GM12878 (cell line): Measurements from ENCODE around the gene CCK. TPM values are rescaled to one million over a fixed set of nuclear protein-coding genes. Genes with fewer than 3 reads are reported as not detected.

Experiments used
- ATAC-seq: fragments of 200-7000 bp; cut with Tn5 transposase; 3 replicates; pipeline ENCODE4 v1.9.1; 2020; ENCODE audit warnings: mild to moderate bottlenecking, moderate library complexity
- BruUV-seq: library from RNA; stranded (reverse); fragments of 400-500 nt; replicated peaks from 2 replicates; lab custom pipeline; 2021; lab: Mats Ljungman, UMichigan
- CTCF ChIA-PET: fragments of 300-600 bp; sonication (Branson Sonifier 250); formaldehyde crosslinking; extraction: SDS; loops from one replicate; lab custom pipeline; 2021; ENCODE audit warnings: inconsistent platforms; lab: Yijun Ruan, JAX
- POLR2A ChIA-PET: fragments of 350-600 bp; formaldehyde crosslinking; extraction: SDS; loops from one replicate; lab custom pipeline; 2021; ENCODE audit warnings: inconsistent platforms; lab: Charles Lee
- RAD21 ChIA-PET: fragments of 300-600 bp; sonication (Branson Sonifier 250); formaldehyde crosslinking; loops from one replicate; lab custom pipeline; 2023; ENCODE audit warnings: antibody characterized with exemption; ENCODE audit not compliant: unreplicated experiment; lab: Charles Lee
- SMC1A ChIA-PET: fragments of 300-600 bp; sonication (Branson Sonifier 250); formaldehyde crosslinking; loops from one replicate; lab custom pipeline; 2023; ENCODE audit not compliant: unreplicated experiment, uncharacterized antibody; lab: Charles Lee
- DNase-seq: peaks from one replicate; pipeline ENCODE4 v3.0.0-alpha.2; 2011; ENCODE audit warnings: low read depth, low spot score
- FAIRE-seq: peaks from 3 replicates; lab custom pipeline; 2011; peaks lifted over from hg19 to GRCh38; lab: Jason Lieb, UNC
- H2AFZ ChIP-seq: 2 replicates; pipeline ENCODE4 v1.6.0; 2011; ENCODE audit warnings: low read depth, low read length, control low read depth; ENCODE audit not compliant: control insufficient read depth
- H3K27ac ChIP-seq: 2 replicates; pipeline ENCODE4 v1.5.1; 2011; ENCODE audit warnings: control low read depth; ENCODE audit not compliant: control insufficient read depth, insufficient read depth
- H3K27me3 ChIP-seq, 2 experiments: replicated peaks in 1 of 2; 2 replicates each; pipeline versions ENCODE4 v1.6.0 to v1.6.1; 2011; ENCODE audit warnings: low read length in 1 of 2; ENCODE audit not compliant: control insufficient read depth in 2 of 2, insufficient read depth in 2 of 2
- H3K36me3 ChIP-seq, 2 experiments: 2 replicates each; pipeline ENCODE4 v1.5.1; 2011; ENCODE audit warnings: low read length in 1 of 2; ENCODE audit not compliant: control insufficient read depth in 2 of 2, insufficient read depth in 2 of 2
- H3K4me1 ChIP-seq: 2 replicates; pipeline ENCODE4 v1.6.1; 2011; ENCODE audit warnings: mild to moderate bottlenecking, low read length, moderate library complexity, mixed read lengths; ENCODE audit not compliant: control insufficient read depth, insufficient read depth
- H3K4me2 ChIP-seq: 2 replicates; pipeline ENCODE4 v1.6.0; 2011; ENCODE audit warnings: control low read depth; ENCODE audit not compliant: control insufficient read depth, insufficient read depth
- H3K4me3 ChIP-seq: fragments of 200-600 bp; sonication (generic); 2 replicates; pipeline ENCODE4 v1.5.1; 2016
- H3K79me2 ChIP-seq: 2 replicates; pipeline ENCODE4 v1.6.0; 2011; ENCODE audit warnings: low read length; ENCODE audit not compliant: control insufficient read depth, insufficient read depth
- H3K9ac ChIP-seq: 2 replicates; pipeline ENCODE4 v1.8.0; 2011; ENCODE audit warnings: low read length, control low read depth, mixed read lengths; ENCODE audit not compliant: control insufficient read depth, insufficient read depth
- H3K9me3 ChIP-seq: replicated peaks from 3 replicates; pipeline ENCODE4 v1.5.1; 2011; ENCODE audit warnings: mild to moderate bottlenecking, low read length; ENCODE audit not compliant: control insufficient read depth, insufficient read depth
- H4K20me1 ChIP-seq: 2 replicates; pipeline ENCODE4 v1.6.0; 2011; ENCODE audit not compliant: control insufficient read depth, insufficient read depth
- E2F8 ChIP-seq: fragments of 450-650 bp; IDR thresholded peaks from 2 replicates; pipeline ENCODE4 v1.6.1; 2018; ENCODE audit warnings: mild to moderate bottlenecking, low read depth, moderate library complexity; ENCODE audit not compliant: partially characterized antibody
- HDGF ChIP-seq: fragments of 450-650 bp; IDR thresholded peaks from 2 replicates; pipeline ENCODE4 v1.6.1; 2016; ENCODE audit warnings: antibody characterized with exemption
- NFYB ChIP-seq: IDR thresholded peaks from 2 replicates; pipeline ENCODE4 v1.6.1; 2011; ENCODE audit warnings: low read depth, mild to moderate bottlenecking, low read length, improper control_type of control experiment, moderate library complexity; ENCODE audit not compliant: insufficient read depth
- WGBS: methylation state at CpG from one replicate; pipeline ENCODE4 v1.1.6; 2016; ENCODE audit warnings: low lambda C conversion rate; ENCODE audit not compliant: insufficient replicate concordance, insufficient coverage; ENCODE audit errors: missing lambda C conversion rate; 5-methylcytosine and 5-hydroxymethylcytosine counted together
- in situ Hi-C: fragments of 300-500 bp; cut with MboI; formaldehyde crosslinking; loops from 9 replicates; pipeline ENCODE4 v1.14.3; 2018; ENCODE audit warnings: mixed read lengths
- intact Hi-C: fragments of 100-400 bp; cut with micrococcal nuclease; formaldehyde crosslinking; loops from one replicate; pipeline ENCODE4 v1.14.2; 2022; ENCODE audit not compliant: unreplicated experiment
- polyA plus RNA-seq, 11 experiments: library from polyadenylated mRNA; depleted of rRNA in 4 of 11; unstranded in 6 of 11; stranded (reverse) in 5 of 11; fragments of >200 nt; fragmentation: Nextera tagmentation in 4 of 11; fragmentation: Illumina TruSeq in 1 of 11; extraction: Ambion mirVana in 4 of 11; extraction: Trizol in 1 of 11; gene quantifications; 1 replicate in 1 of 11; 2 replicates in 10 of 11; pipeline versions ENCODE4 v1.2.1 to v1.2.3, GENCODE V29; 2011 to 2016; ENCODE audit warnings: inconsistent platforms in 2 of 11, missing spikeins in 2 of 11, low read depth in 1 of 11
- total RNA-seq, 4 experiments: library from RNA; depleted of rRNA in 3 of 4; stranded (reverse); fragments of >200 nt in 3 of 4; fragmentation: Illumina TruSeq in 1 of 4; extraction: Trizol in 1 of 4; gene quantifications; 2 replicates each; pipeline versions ENCODE4 v1.2.1 to v1.2.3, GENCODE V29; 2013 to 2021

The CCK gene
- total and polyA plus RNA-seq, 10 of the 15 experiments (the other 5 are each of a cell fraction or from before 2014, with no cell fraction given) = not detected

- ChIA-PET RAD21 (no interaction called here), SMC1A (no interaction called here), CTCF (interaction anchor here (0.6 kb wide), 1 partner anchor 931 kb away, joined by 3 read pairs; no protein-coding TSS in a partner anchor), POLR2A (no interaction called here)
- FAIRE-seq (no peak), DNase-seq (no peak), ATAC-seq (no peak)
- Histone ChIP-seq H3K27me3 (peaks cover 3 to 10% of the 10 kb centered on the region in 2 experiments; a peak in 3 of 4 replicates), H3K4me2 (no peak overlapping the region), H3K9ac (no peak overlapping the region), H3K36me3 (no peaks in the 10 kb centered on the region), H2AFZ (no peak overlapping the region), H3K27ac (no peak overlapping the region), H3K4me3 (no peak overlapping the region), H3K79me2 (no peaks in the 10 kb centered on the region), H4K20me1 (no peaks in the 10 kb centered on the region), H3K9me3 (no peaks in the 10 kb centered on the region; the same call in 1 of the 3 replicates), H3K4me1 (no peaks in the 10 kb centered on the region)
- no TSS peak for BruUV-seq
- TF ChIP-seq NFYB (no peak), HDGF (no peak), E2F8 (no peak)
- intact Hi-C loops = no loop called here
- WGBS = 47% methylated on average over 6 of the region's 6 CpGs
- in situ Hi-C loops = no loop called here
Observed at GRCh38 chr3:42267878-42268277, 1.9 kb upstream of the CCK start.
